ENCODE data around the gene MSANTD7. TPM values are rescaled to one million over a fixed set of nuclear protein-coding genes. Genes with fewer than 3 reads are reported as not detected.

MSANTD7 gene
- total and polyA plus RNA-seq, 9 of the 15 experiments (the other 6 are each of a cell fraction or from before 2014, with no cell fraction given): 5.2 to 27.3 (median 23.6) TPM

GRCh38 chr10:14855453-14855852 lies 17.3 kb downstream of the MSANTD7 start:
- in situ Hi-C loops (cut with MboI) (no loop called here), intact Hi-C loops (cut with micrococcal nuclease) (no loop called here)
- WGBS (ENCODE audit: insufficient coverage, low coverage, missing lambda C conversion rate): 90% methylated on average over 1 of the region's 1 CpG
- H4K20me1 ChIP-seq (replicated peaks; ENCODE audit: control insufficient read depth, insufficient read depth, low read length): no peaks in the 10 kb centered on the region; the same call in 1 of the 2 replicates
- TF ChIP-seq ZNF77 (CRISPR knock-in tag; IDR thresholded peaks at IDR 0.05) (no peak), NFRKB (IDR thresholded peaks at IDR 0.05; ENCODE audit: low read depth) (no peak), NFE2L1 (tag; IDR thresholded peaks at IDR 0.05; ENCODE audit: borderline replicate concordance, low read depth) (no peak), CEBPG (CRISPR knock-in tag; IDR thresholded peaks at IDR 0.05) (no peak), CEBPG (tag; conservative IDR thresholded peaks at IDR 0.05 in 1 of 2, IDR thresholded peaks at IDR 0.05 in 1 of 2) (peak; percentile 28 to 79; a peak in 2 of 4 replicates), ATF3 (IDR thresholded peaks at IDR 0.05) (peak; percentile 48; the same call in 1 of the 2 replicates), ATF3 (CRISPR knock-in tag; conservative IDR thresholded peaks at IDR 0.05) (no peak), ZNF217 (CRISPR knock-in tag; IDR thresholded peaks at IDR 0.05) (no peak)
- ChIA-PET CTCF (ENCODE audit: low intra/inter-chr PET ratio) (no interaction called here), POLR2A (interaction anchor here (0.6 kb wide), 1 partner anchor 573 kb away, joined by 3 read pairs; no protein-coding TSS in a partner anchor)
- no peak for DNase-seq (ENCODE audit: extremely low read depth in 1 of 4, low spot score in 3 of 4)
- no peak overlapping the region for H3K27ac ChIP-seq (ENCODE audit: extremely low read depth, low read depth, low read length)
- H3K27me3 ChIP-seq (ENCODE audit: control insufficient read depth in 2 of 2, insufficient read depth in 2 of 2, low read length in 2 of 2): no peaks in the 10 kb centered on the region
- peaks cover 0 to 6% of the 10 kb centered on the region in 2 experiments; a peak in 1 of 5 replicates for H3K4me1 ChIP-seq (replicated peaks in 1 of 2; ENCODE audit: control insufficient read depth in 2 of 2, insufficient read depth in 2 of 2, low read length in 2 of 2)
- BruUV-seq (replicated peaks): no TSS peak
- H3K9me3 ChIP-seq (replicated peaks; ENCODE audit: control insufficient read depth, insufficient read depth, low read depth, low read length): no peaks in the 10 kb centered on the region
- no peak overlapping the region for H3K4me2 ChIP-seq (ENCODE audit: insufficient read depth, low read length)
- no peak overlapping the region for H3K4me3 ChIP-seq
- no peak for ATAC-seq
- no peak for FAIRE-seq
- no peaks in the 10 kb centered on the region for H3K9me1 ChIP-seq (ENCODE audit: control insufficient read depth, insufficient read depth, low read length)
- H2AFZ ChIP-seq (ENCODE audit: low read depth, low read length): no peak overlapping the region
- peaks cover 78% of the 10 kb centered on the region for H3K36me3 ChIP-seq (ENCODE audit: control insufficient read depth, insufficient read depth, low read length)
- no peaks in the 10 kb centered on the region for H3K79me2 ChIP-seq (ENCODE audit: control insufficient read depth, insufficient read depth, low read length)
- H3K9ac ChIP-seq (ENCODE audit: insufficient read depth in 1 of 2, low read depth in 2 of 2, low read length in 2 of 2): no peak overlapping the region

All from K562 (cell line).